HepG2 (cell line): ENCODE data around the gene PHKG1. TPM values are rescaled to one million over a fixed set of nuclear protein-coding genes. Genes with fewer than 3 reads are reported as not detected.
A peak's percentile ranks its signal among the peaks of the same experiment; 100 is the strongest.

Experiments
- BCLAF1 ChIP-seq: fragments of 450-650 bp; IDR thresholded peaks from 2 replicates; pipeline ENCODE4 v1.6.1; 2017; ENCODE audit warnings: mild to moderate bottlenecking
- GABPB1 ChIP-seq: IDR thresholded peaks from 2 replicates; pipeline ENCODE4 v1.6.1; 2016; ENCODE audit warnings: mild to moderate bottlenecking, missing genetic modification reagents, moderate library complexity, missing compliant biosample characterization
- MTF1 ChIP-seq: sonication (generic); formaldehyde crosslinking; IDR thresholded peaks from 2 replicates; pipeline ENCODE4 v1.5.0; 2020; ENCODE audit warnings: missing genetic modification reagents
- ONECUT2 ChIP-seq: sonication (generic); formaldehyde crosslinking; IDR thresholded peaks from 2 replicates; pipeline ENCODE4 v1.4.0; 2020; ENCODE audit warnings: missing genetic modification reagents
- RARG ChIP-seq: sonication (generic); formaldehyde crosslinking; IDR thresholded peaks from 2 replicates; pipeline ENCODE4 v1.4.0; 2020; ENCODE audit warnings: low read depth, mild to moderate bottlenecking, missing genetic modification reagents
- TBP ChIP-seq: sonication (generic); formaldehyde crosslinking; IDR thresholded peaks from 2 replicates; pipeline ENCODE4 v1.5.0; 2020; ENCODE audit warnings: missing genetic modification reagents
- YEATS2 ChIP-seq: sonication (generic); formaldehyde crosslinking; IDR thresholded peaks from 2 replicates; pipeline ENCODE4 v1.4.0; 2020; ENCODE audit warnings: missing genetic modification reagents, borderline replicate concordance
- ZBTB8A ChIP-seq: sonication (generic); formaldehyde crosslinking; IDR thresholded peaks from 2 replicates; pipeline ENCODE4 v1.4.0; 2020; ENCODE audit warnings: mild to moderate bottlenecking, low read depth, missing genetic modification reagents, borderline replicate concordance
- ZNF275 ChIP-seq: sonication (generic); formaldehyde crosslinking; IDR thresholded peaks from 2 replicates; pipeline ENCODE4 v1.8.0; 2022; ENCODE audit warnings: missing genetic modification reagents, mild to moderate bottlenecking, inconsistent platforms, borderline replicate concordance
- polyA plus RNA-seq, 8 experiments: library from polyadenylated mRNA; depleted of rRNA in 3 of 8; stranded (reverse) in 7 of 8; unstranded in 1 of 8; fragments of >200 nt; fragmentation: Illumina TruSeq in 4 of 8; extraction: Trizol in 4 of 8; gene quantifications; 2 replicates each; pipeline versions ENCODE4 v1.2.1 to v1.2.3, GENCODE V29; 2011 to 2016; ENCODE audit warnings: low read depth in 4 of 8, missing spikeins in 1 of 8, mixed read lengths in 1 of 8; ENCODE audit not compliant: insufficient read depth in 1 of 8
- total RNA-seq, 5 experiments: library from RNA; depleted of rRNA; stranded (reverse); fragments of >200 nt; fragmentation: Illumina TruSeq; extraction: Trizol; gene quantifications; 2 replicates each; pipeline ENCODE4 v1.2.3, GENCODE V29; 2016; ENCODE audit warnings: low read depth in 1 of 5
- TF ChIP-seq, protein P1 (sequence below): sonication (generic); formaldehyde crosslinking; IDR thresholded peaks from one replicate; pipeline ENCODE4 v1.5.1; 2020; ENCODE audit warnings: mild to moderate bottlenecking, missing genetic modification reagents; ENCODE audit errors: not compliant biosample characterization
- TF ChIP-seq, protein P2 (sequence below), 2 experiments: sonication (generic) in 1 of 2; formaldehyde crosslinking in 1 of 2; IDR thresholded peaks; 2 replicates each; pipeline versions ENCODE4 v1.4.0 to v1.6.1; 2018 to 2020; ENCODE audit warnings: missing genetic modification reagents in 2 of 2, borderline replicate concordance in 1 of 2, low read depth in 1 of 2, mild to moderate bottlenecking in 1 of 2, missing biosample characterization in 1 of 2

The PHKG1 gene
- total and polyA plus RNA-seq, 2 of the 13 experiments (the other 11 are each of a cell fraction or from before 2014, with no cell fraction given): 0.44 to 0.71 TPM

DNA sequence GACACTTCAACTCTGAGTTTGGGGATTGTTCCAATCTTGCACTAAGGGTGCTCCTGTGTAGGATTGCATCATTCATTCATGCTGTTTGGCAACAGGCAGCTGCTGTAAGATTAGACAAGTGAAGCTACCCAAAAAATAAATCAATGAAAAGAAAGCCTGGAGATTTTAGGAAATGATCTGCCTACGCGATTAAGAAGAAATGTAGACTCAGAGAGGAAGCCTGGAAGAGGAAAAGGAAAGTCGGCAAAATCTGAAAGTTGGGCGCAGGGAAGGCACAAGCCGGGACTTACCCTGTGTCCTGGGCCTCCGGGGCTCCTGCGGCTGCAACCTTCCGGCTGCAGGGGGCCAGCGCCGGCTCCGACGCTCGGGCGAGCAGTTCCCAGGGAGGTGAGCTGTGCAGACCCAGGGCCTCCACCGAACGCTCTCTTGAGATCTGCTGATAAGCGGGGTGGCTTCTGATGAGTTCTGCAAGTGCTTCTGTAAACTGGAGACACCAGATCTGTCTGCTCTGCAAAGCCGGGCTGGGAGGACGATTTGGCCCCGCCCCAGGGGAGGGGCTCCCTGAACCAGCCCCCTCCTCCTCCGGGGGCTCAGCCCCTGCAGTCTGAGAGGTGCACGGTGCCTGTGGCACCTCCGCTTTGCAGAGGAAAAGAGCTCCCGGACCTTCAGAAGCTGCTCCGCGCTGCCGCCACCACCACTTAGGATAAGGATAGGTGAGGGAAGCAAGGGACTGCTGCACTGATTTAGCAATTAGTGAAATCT, 58.9 kb downstream of the PHKG1 start (continued):
- TF ChIP-seq ONECUT2 (no peak; the same call in 1 of the 2 replicates), ZNF275 (peak; percentile 67; the same call in 1 of the 2 replicates), TBP (no peak), MTF1 (no peak), YEATS2 (CRISPR knock-in tag) (no peak), RARG (CRISPR knock-in tag) (no peak), GABPB1 (CRISPR knock-in tag) (peak; percentile 76), BCLAF1 (no peak), ZBTB8A (CRISPR knock-in tag) (no peak)
- TF ChIP-seq, protein P1, sequence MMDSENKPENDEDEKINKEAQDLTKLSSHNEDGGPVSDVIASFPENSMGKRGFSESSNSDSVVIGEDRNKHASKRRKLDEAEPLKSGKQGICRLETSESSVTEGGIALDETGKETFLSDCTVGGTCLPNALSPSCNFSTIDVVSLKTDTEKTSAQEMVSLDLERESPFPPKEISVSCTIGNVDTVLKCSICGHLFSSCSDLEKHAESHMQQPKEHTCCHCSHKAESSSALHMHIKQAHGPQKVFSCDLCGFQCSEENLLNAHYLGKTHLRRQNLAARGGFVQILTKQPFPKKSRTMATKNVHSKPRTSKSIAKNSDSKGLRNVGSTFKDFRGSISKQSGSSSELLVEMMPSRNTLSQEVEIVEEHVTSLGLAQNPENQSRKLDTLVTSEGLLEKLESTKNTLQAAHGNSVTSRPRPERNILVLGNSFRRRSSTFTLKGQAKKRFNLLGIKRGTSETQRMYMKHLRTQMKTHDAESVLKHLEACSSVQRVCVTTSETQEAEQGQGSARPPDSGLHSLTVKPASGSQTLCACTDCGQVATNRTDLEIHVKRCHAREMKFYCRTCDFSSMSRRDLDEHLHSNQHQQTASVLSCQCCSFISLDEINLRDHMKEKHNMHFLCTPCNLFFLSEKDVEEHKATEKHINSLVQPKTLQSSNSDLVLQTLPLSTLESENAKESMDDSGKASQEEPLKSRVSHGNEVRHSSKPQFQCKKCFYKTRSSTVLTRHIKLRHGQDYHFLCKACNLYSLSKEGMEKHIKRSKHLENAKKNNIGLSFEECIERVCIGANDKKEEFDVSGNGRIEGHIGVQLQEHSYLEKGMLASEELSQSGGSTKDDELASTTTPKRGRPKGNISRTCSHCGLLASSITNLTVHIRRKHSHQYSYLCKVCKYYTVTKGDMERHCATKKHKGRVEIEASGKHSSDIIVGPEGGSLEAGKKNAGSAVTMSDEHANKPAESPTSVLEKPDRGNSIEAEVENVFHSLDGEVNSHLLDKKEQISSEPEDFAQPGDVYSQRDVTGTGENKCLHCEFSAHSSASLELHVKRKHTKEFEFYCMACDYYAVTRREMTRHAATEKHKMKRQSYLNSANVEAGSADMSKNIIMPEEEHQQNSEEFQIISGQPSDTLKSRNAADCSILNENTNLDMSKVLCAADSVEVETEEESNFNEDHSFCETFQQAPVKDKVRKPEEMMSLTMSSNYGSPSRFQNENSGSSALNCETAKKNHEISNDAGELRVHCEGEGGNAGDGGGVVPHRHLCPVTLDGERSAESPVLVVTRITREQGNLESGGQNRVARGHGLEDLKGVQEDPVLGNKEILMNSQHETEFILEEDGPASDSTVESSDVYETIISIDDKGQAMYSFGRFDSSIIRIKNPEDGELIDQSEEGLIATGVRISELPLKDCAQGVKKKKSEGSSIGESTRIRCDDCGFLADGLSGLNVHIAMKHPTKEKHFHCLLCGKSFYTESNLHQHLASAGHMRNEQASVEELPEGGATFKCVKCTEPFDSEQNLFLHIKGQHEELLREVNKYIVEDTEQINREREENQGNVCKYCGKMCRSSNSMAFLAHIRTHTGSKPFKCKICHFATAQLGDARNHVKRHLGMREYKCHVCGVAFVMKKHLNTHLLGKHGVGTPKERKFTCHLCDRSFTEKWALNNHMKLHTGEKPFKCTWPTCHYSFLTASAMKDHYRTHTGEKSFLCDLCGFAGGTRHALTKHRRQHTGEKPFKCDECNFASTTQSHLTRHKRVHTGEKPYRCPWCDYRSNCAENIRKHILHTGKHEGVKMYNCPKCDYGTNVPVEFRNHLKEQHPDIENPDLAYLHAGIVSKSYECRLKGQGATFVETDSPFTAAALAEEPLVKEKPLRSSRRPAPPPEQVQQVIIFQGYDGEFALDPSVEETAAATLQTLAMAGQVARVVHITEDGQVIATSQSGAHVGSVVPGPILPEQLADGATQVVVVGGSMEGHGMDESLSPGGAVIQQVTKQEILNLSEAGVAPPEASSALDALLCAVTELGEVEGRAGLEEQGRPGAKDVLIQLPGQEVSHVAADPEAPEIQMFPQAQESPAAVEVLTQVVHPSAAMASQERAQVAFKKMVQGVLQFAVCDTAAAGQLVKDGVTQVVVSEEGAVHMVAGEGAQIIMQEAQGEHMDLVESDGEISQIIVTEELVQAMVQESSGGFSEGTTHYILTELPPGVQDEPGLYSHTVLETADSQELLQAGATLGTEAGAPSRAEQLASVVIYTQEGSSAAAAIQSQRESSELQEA (CRISPR knock-in tag): peak; percentile 42
- TF ChIP-seq, protein P2, sequence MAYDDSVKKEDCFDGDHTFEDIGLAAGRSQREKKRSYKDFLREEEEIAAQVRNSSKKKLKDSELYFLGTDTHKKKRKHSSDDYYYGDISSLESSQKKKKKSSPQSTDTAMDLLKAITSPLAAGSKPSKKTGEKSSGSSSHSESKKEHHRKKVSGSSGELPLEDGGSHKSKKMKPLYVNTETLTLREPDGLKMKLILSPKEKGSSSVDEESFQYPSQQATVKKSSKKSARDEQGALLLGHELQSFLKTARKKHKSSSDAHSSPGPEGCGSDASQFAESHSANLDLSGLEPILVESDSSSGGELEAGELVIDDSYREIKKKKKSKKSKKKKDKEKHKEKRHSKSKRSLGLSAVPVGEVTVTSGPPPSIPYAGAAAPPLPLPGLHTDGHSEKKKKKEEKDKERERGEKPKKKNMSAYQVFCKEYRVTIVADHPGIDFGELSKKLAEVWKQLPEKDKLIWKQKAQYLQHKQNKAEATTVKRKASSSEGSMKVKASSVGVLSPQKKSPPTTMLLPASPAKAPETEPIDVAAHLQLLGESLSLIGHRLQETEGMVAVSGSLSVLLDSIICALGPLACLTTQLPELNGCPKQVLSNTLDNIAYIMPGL (CRISPR knock-in tag; IDR thresholded peaks at IDR 0.05; ENCODE audit: borderline replicate concordance in 1 of 2, low read depth in 1 of 2): peak in 1 of 2 experiments; percentile 75; a peak in 1 of 4 replicates
